Esophagus squamous epithelium (tissue), 5 donors: Measurements from ENCODE around the gene FAM181B. TPM values are rescaled to one million over a fixed set of nuclear protein-coding genes. Genes with fewer than 3 reads are reported as not detected.

ENCODE experiments used
- DNase-seq: peaks from one replicate; lab custom pipeline; 2025; lab: John Stamatoyannopoulos, UW
- H3K27ac ChIP-seq, 4 donors: fragments of 200-600 bp; sonication (generic); one replicate each; pipeline ENCODE4 v1.5.1; 2016 to 2019; ENCODE audit warnings: mild to moderate bottlenecking in 1 of 4
- H3K27me3 ChIP-seq, 4 donors: fragments of 200-600 bp; sonication (generic); 1 replicate in 3 of 4; 2 replicates in 1 of 4; pipeline versions ENCODE4 v1.5.1 to v1.6.0; 2017 to 2021; ENCODE audit warnings: antibody characterized with exemption in 1 of 4
- H3K36me3 ChIP-seq, 3 donors: fragments of 200-600 bp; sonication (generic); one replicate each; pipeline ENCODE4 v1.5.1; 2016 to 2019
- H3K4me1 ChIP-seq, 3 donors: fragments of 200-600 bp; sonication (generic); one replicate each; pipeline ENCODE4 v1.5.1; 2017 to 2019
- H3K4me3 ChIP-seq, 4 donors: fragments of 200-600 bp; sonication (generic); 1 replicate in 3 of 4; 2 replicates in 1 of 4; pipeline ENCODE4 v1.5.1; 2016 to 2019; ENCODE audit warnings: mild to moderate bottlenecking in 2 of 4, moderate library complexity in 1 of 4
- H3K9me3 ChIP-seq, 3 donors: fragments of 200-600 bp; sonication (generic); one replicate each; pipeline ENCODE4 v1.5.1; 2016 to 2019
- CTCF ChIP-seq, 6 experiments: fragments of 450-650 bp in 4 of 6; fragments of 200-600 bp in 2 of 6; sonication (generic) in 2 of 6; IDR thresholded peaks; one replicate each; pipeline ENCODE4 v1.5.1; 2016 to 2019; ENCODE audit warnings: antibody characterized with exemption in 6 of 6, mild to moderate bottlenecking in 4 of 6, moderate library complexity in 4 of 6
- POLR2A ChIP-seq, 4 donors: fragments of 450-650 bp; IDR thresholded peaks; one replicate each; pipeline ENCODE4 v1.6.1; 2017; ENCODE audit warnings: antibody characterized with exemption in 4 of 4, mild to moderate bottlenecking in 4 of 4, moderate library complexity in 3 of 4
- WGBS, 2 donors: methylation state at CpG; one replicate each; pipeline ENCODE4 v1.1.5; 2018; 5-methylcytosine and 5-hydroxymethylcytosine counted together
- intact Hi-C: fragments of 100-400 bp; cut with DNase I; formaldehyde crosslinking; loops from one replicate; pipeline ENCODE4 v1.15.0; 2022
- total RNA-seq, 4 donors: library from RNA; depleted of rRNA; stranded (reverse); fragments of >200 nt; gene quantifications; one replicate each; pipeline ENCODE4 v1.1.0, GENCODE V29; 2016
- donor health status: DM: yes; HTN: yes; CAD: no.

FAM181B gene
- total RNA-seq, 4 donors from 2014 or later: 0.13 to 0.57 (median 0.34) TPM

GRCh38 chr11:82757660-82758357 lies 24.1 kb upstream of the FAM181B start:
- DNase-seq: no peak
- no peak overlapping the region for H3K27ac ChIP-seq
- 64 to 72% methylated on average over 3 of the region's 3 CpGs for WGBS, 2 donors
- intact Hi-C loops: no loop called here
- no peaks in the 10 kb centered on the region for H3K9me3 ChIP-seq
- no peak overlapping the region for H3K4me3 ChIP-seq
- no peaks in the 10 kb centered on the region for H3K27me3 ChIP-seq
- H3K4me1 ChIP-seq: no peaks in the 10 kb centered on the region
- H3K36me3 ChIP-seq: no peaks in the 10 kb centered on the region
- TF ChIP-seq CTCF (IDR thresholded peaks at IDR 0.05) (no peak), POLR2A (IDR thresholded peaks at IDR 0.05) (no peak)

- H3K36me3 ChIP-seq: no peaks in the 10 kb centered on the region
- no peak for DNase-seq
- 61 to 63% methylated on average over 8 of the region's 8 CpGs for WGBS, 2 donors
Observed at GRCh38 chr11:82756765-82757639, 23.3 kb upstream of the FAM181B start.

GRCh38 chr11:82754410-82754809 lies 20.7 kb upstream of the FAM181B start:
- DNase-seq: no peak
- no peak overlapping the region for H3K4me3 ChIP-seq
- H3K27me3 ChIP-seq: no peaks in the 10 kb centered on the region
- H3K27ac ChIP-seq: no peak overlapping the region
- H3K4me1 ChIP-seq: peaks cover 0 to 4% (median 0%) of the 10 kb centered on the region in 3 donors
- TF ChIP-seq POLR2A (IDR thresholded peaks at IDR 0.05) (no peak), CTCF (IDR thresholded peaks at IDR 0.05) (no peak)
- WGBS, 2 donors: 15 to 37% methylated on average over 4 of the region's 4 CpGs
- no peaks in the 10 kb centered on the region for H3K36me3 ChIP-seq
- intact Hi-C loops: no loop called here
- H3K9me3 ChIP-seq: no peaks in the 10 kb centered on the region

More at GRCh38 chr11:82756765-82757639, 23.3 kb upstream of the FAM181B start:
- Histone ChIP-seq H3K27me3 (no peaks in the 10 kb centered on the region), H3K9me3 (no peaks in the 10 kb centered on the region), H3K4me1 (no peaks in the 10 kb centered on the region), H3K27ac (no peak overlapping the region), H3K4me3 (no peak overlapping the region)
- intact Hi-C loops: no loop called here
- TF ChIP-seq CTCF (IDR thresholded peaks at IDR 0.05): no peak
- no peak for TF ChIP-seq POLR2A (IDR thresholded peaks at IDR 0.05)

- H3K36me3 ChIP-seq: no peaks in the 10 kb centered on the region
- H3K27me3 ChIP-seq: no peaks in the 10 kb centered on the region
- H3K4me1 ChIP-seq: peaks cover 0 to 4% (median 0%) of the 10 kb centered on the region in 3 donors
- intact Hi-C loops: no loop called here
- H3K9me3 ChIP-seq: no peaks in the 10 kb centered on the region
- no peak overlapping the region for H3K4me3 ChIP-seq
- TF ChIP-seq POLR2A (IDR thresholded peaks at IDR 0.05) (no peak), CTCF (IDR thresholded peaks at IDR 0.05) (no peak)
- no peak overlapping the region for H3K27ac ChIP-seq
- no peak for DNase-seq
- 53 to 71% methylated on average over 1 of the region's 1 CpG for WGBS, 2 donors
Observed at GRCh38 chr11:82753921-82754320, 20.3 kb upstream of the FAM181B start.

- Histone ChIP-seq H3K36me3 (no peaks in the 10 kb centered on the region), H3K4me3 (no peak overlapping the region), H3K27ac (no peak overlapping the region), H3K27me3 (no peaks in the 10 kb centered on the region), H3K4me1 (peaks cover 0 to 4% (median 0%) of the 10 kb centered on the region in 3 donors), H3K9me3 (no peaks in the 10 kb centered on the region)
- TF ChIP-seq CTCF (IDR thresholded peaks at IDR 0.05) (no peak), POLR2A (IDR thresholded peaks at IDR 0.05) (no peak)
- DNase-seq: no peak
- intact Hi-C loops: no loop called here
Observed at GRCh38 chr11:82752801-82753200, 19.1 kb upstream of the FAM181B start.
